Central memory CD4-positive, alpha-beta T cell (primary cell): ENCODE data around the gene ABHD17B.
A peak's percentile ranks its signal among the peaks of the same experiment; 100 is the strongest.
"Not testable (repeated sequence)": the region's sequence is repeated elsewhere in the genome, so short reads cannot be mapped to it uniquely, and the experiment has no call there.

Source experiments
- DNase-seq: peaks from one replicate; pipeline ENCODE4 v3.0.0; 2022

ABHD17B gene

DNA sequence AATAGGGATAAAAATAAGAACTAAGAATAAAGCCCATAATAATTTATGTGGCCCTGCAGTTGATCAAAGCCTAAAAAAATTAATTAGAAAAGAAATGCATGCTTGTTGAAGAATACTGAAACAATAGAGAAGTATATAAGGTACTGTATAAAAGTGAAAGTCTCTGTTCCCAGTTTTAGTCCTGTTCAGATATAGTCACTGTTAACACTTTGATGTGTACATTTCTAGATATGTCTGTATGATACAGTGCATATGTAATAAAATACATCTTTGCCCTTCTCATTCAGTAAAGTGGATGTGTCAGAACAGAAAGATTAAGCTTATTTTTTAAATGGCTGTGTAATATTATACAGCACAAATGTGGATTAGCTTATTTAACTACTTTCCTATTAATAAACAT, 4.5 kb upstream of the ABHD17B start:
- DNase-seq = no peak

DNA sequence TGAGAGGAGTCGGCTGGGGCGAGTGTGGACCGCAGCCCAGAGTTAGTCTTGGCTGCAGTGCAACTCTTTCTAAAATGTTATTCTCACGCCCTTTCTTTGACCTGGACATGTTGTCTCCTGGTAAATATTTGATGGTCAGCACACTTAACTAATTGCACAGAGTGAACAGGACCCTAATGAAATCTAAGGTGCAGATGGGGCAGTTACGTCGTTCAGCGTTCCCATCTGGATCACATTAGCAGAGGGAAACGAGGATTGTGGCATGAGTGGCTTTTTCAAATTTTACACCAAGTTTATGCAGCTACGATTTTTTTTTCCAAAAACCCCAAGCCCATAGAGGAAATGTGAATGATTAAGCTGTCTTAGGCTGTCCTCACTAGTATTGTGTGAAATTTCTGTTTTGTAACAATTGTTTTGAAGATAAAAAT, 929 bp upstream of the ABHD17B start:
- no peak for DNase-seq

DNA sequence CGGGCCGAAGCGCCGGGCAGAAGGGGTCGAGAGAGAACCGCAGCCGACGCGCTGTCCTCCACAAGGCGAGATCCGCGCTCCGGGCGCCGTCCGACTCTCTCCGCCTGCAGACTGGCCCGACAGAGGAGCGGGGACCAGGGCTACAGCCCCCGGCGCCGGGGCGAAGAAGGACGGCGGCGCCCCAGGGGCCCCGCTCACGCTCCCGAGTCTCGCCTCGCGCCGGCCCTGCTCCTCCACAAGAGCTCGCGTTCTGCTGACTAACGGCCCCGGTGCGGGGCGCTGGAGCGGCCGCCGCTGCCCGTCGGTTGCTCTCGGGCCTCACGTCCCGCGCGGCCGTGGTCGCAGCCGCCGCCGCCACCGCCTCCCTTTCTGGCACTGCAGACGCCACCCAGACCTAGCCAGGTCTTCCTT, 338 bp downstream of the ABHD17B start:
- no peak for DNase-seq

DNA sequence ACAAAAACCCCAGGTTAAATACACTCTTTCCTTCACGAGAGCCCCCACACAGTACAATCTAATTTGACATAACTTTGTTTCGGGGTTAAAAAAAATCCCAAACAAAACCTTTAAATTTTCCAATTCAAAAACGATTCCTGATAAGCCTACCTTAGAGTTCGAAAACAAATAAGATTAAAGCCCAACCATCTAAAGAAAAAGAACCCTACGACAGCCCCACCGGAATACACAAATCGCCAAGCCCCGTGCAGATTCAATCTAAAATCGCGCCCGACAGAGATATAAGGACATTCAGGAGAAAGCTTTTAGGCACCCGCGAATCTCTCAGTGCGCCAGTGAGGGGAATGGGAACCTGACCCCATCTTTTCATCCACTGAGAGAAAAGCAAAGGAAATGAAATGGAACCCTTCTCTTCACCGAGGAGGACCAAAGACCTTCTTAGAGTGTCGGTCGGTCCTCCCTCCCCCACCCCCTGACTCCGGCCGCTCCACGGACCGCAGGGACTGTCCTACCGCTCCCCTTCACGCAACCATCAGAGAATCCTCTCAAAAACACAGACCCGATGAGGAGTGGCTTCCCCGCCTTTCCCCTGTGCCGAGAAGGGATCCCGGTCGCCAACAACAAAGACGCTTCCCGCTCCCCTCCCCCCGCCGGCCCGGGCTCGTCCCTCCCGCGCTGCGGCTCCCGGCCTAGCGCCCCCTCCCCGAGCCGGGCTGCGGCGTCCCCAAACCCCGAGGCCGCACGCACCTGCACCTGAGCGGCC, 925 bp downstream of the ABHD17B start:
- DNase-seq = peak; percentile 12

GRCh38 chr9:71908825-71909224, 2.2 kb downstream of the ABHD17B start:
- no peak for DNase-seq

DNA sequence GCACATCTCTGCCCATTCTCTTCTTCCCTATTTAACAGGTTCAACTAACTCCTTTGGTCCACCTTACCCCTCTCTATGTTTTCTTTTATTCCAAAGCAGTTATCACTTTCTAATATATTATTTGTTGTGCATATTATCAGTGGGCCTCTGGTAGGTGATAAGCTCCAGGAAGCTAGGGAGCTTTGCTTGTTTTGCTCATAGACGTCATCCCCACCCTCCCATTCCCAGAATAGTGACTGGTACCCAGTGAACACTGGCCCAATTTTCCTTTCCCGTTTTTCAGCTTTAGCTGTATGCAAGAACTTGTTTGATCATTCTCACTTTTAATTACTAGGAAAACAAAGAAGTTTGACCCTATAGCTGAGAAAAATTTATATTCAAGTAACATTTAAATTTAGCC, 6.9 kb downstream of the ABHD17B start:
- DNase-seq = no peak

DNA sequence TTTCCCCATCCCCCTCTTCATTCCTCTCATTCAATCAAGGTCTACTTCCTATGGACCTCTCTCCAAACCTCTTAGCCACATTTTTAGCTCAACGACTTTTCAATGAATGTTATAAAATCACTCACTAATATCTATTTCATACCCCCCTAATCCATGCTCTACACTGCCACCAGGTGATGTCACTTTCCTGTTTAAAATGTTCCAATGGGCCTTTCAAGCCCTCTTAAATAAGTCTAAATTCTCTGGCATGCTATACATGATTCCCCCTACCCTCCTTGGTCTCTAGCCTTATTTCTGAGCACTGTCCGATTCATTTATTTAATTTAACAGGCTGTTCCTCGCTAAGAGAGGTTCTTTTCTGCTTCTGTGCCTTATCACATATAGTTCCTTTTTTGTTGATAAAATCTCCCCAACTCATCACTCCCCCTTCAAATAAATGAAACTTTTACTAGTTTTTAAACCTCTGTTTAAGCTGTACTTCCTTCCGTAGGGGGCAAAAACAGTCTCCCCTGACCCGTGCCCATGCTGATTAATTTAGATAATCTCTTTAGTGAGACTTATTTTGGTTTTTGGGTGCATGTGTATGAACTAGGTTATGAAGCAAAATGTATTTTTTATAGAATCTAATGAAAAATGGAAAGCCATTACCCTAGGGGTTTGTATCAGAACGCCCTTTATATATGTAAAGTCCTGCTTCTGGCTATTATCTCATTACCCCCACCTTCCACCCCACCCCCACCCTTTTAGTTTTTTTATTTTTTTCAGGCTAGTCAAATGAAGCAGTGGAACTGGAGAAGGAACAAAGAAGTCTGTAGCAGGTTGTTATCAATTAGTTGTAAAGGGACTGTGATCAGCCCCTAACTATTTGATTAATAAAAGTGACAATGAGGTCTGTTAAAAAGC, 9.0 kb downstream of the ABHD17B start:
- no peak for DNase-seq

DNA sequence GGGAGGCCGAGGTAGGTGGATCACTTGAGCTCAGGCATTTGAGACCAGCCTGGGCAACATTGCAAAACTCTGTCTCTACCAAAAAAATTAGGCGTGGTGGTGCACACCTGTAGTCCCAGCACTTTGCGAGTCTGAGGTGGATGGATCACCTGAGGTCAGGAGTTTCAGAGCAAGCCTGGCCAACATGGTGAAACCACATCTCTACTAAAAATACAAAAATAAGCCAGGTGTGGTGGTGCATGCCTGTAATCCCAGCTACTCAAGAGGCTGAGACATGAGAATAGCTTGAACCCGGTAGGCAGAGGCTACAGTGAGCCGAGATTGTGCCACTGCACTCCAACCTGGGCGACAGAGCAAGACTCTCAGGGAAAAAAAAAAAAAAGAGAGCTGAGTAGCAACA, 12.2 kb downstream of the ABHD17B start:
- not testable (repeated sequence) for DNase-seq

DNA sequence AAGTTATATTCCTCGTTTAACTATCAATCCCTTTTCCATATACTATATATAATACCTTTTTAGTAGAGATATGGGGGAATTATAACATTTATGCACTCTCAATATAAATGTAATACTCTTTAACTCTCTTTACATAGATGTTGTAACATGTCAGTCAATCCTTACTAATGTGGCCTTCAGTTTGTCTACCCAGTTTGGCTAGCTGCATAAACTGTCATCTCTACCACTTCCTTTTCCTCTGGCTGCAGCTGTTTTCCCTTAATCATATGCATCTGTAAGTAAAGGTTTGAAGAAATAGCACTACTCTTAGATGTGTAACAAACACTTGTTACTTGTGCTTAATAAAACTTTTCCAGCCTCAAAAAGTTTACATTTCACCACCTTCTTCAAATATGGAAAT, 13.4 kb downstream of the ABHD17B start:
- peak; percentile 14 for DNase-seq

- no peak for DNase-seq
Measured at GRCh38 chr9:71896761-71897160, 14.2 kb downstream of the ABHD17B start.

GRCh38 chr9:71895955-71896354, 15.0 kb downstream of the ABHD17B start:
- no peak for DNase-seq

GRCh38 chr9:71895117-71895516, 15.9 kb downstream of the ABHD17B start:
- no peak for DNase-seq

DNA sequence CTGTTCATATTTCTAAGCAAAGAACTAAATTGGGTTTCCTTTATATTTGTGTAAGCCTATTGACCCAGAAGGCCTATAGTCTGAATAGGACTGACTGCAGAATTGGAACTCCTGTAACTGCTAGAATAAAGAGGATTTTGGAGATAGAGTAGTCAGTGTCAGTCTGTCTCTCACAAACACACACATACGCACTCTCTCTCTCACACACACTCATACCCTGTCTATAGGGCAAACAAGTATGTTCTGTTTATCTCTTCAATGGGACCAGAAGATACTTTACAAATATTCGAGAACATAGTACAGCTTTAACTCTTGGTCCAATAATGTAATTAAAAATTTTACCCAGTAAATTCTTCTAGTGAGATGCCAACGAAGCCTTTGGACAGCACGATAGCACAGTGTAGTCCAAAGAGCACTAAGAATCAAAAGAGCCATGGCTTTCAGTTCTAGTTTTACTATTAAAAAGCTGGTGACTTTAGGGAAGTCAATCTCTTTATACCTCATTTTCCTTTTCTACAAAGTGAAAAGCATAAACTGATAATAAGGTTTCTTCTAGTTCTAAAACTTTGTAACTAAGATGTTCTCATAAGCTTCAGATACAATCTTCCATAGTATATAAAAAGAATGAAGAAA, 19.3 kb downstream of the ABHD17B start:
- no peak for DNase-seq

DNA sequence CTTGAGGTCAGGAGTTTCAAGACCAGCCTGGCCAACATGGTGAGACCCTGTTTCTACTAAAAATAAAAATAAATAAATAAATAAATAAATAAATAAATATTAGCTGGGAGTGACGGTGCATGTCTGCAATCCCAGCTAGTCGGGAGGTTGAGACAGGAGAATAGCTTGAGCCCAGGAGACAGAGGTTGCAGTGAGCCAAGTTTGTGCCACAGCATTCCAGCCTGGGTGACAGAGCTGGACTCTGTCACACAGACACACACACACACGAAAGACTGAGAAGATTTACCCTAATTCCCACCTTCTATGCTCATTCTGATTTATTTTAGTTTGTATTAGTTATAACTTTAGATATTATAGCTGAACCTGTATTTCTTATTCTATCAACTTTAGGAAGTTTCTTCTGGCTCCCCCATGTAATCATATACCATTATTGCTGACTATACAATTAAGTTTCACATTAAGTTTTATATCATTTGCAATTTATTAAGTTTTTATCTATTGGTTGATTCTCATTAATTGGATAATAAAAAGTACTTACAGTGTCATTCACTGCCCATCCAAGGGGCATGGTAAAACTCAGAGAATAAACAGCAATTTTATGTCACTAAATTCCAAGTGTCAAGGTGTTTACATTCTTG, 20.8 kb downstream of the ABHD17B start:
- DNase-seq = no peak

DNA sequence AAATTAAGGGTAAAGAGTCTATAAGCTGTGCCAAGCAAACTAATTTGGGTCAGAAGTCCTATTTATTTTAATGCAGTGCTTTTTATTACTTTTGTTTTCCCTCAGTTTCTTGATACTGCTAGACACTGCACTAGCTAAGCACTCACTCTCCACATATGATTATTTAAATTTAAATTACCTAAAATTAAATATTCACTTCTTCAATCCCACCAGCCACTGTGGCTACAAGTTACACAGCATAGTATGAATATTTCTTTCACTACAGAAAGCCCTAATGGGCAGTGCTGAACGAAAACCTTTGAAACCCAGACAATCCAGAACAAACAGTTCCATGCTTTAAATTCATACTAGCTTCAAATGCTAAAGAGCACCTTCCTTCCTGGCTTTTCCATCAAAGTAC, 23.6 kb downstream of the ABHD17B start:
- no peak for DNase-seq

GRCh38 chr9:71886541-71886940, 24.5 kb downstream of the ABHD17B start:
- no peak for DNase-seq

- DNase-seq = no peak
Measured at GRCh38 chr9:71886015-71886414, 25.0 kb downstream of the ABHD17B start.

GRCh38 chr9:71885467-71885866, 25.5 kb downstream of the ABHD17B start:
- no peak for DNase-seq

DNA sequence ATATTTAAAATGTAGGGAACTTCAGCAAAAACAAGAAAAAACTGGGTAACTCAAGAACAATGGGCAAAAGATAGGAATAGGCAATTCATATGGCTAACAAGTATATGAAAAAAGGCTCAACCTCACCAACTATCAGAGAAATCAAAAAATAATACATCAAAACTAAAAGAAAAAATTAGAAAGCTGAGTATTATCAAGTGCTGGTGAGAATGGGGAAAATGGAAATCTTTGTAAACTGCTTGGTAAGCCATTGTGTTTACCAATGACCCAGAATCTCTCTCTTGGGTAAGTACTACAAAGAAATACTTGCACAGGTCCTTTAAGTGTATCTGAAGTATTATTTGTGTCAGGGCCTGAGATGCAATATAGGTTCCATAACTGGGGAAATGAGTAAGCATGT, 27.0 kb downstream of the ABHD17B start:
- no peak for DNase-seq

DNA sequence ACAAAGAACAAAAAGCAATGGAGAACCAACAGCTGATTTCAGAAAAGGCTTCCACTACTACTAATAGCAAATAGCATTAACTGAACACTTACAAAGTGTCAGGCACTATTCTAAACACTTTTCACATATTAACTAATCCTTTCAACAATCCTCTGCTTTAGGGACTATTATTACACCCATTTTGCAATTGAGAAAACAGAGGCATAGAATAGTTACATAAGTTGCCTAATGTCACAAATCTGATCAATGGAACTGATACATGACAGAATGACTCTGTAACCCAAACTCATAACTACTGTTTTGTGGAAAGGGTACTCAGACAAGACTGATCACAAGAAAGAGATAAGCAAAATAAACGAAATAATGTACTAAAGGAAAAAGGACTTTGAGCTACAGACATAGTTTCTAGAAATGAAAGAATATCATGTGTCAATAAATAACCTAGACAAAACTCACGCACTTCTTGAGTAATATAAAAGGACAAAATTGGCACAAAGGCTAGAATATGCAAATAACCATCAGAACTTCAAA, 31.3 kb downstream of the ABHD17B start:
- no peak for DNase-seq

DNA sequence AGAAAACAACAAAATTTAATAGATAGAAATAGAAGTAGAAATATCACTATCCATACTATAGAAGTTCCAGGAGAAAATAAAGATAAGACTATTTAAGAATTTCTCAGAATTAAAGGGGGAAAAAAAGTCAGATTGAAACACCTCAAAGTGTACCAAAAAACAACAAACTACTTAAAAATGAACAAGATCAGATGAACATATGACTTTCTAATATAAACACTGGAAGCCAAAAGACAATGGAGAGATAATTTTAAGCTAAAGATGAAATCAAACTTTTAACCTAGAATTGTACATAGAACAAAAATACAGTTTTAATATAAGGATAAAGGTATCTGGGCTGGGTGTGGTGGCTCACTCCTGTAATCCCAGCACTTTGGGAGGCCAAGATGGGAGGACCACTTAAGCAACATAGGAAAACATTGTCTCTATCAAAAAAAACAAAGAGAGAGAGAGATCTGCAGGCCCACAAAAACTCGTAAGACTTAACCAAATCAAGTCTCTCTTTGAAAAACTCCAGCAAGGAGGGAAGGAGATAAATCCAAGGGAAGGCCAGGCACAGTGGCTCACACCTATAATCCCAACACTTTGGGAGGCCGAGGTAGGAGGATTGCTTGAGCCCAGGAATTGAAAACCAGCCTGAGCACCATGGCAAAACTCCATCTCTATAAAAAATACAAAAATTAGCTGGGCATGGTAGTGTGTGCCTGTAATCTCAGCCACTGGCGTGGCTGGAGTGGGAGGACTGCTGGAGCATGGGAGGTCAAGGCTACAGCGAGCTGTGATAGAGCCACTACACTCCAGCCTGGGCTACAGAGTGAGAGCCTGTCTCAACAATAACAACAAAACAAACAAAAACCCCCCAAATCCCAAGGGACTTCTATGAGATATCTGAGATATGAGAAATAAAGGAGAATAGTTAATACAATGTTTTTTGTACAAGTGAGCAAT, 32.4 kb downstream of the ABHD17B start:
- no peak for DNase-seq

DNA sequence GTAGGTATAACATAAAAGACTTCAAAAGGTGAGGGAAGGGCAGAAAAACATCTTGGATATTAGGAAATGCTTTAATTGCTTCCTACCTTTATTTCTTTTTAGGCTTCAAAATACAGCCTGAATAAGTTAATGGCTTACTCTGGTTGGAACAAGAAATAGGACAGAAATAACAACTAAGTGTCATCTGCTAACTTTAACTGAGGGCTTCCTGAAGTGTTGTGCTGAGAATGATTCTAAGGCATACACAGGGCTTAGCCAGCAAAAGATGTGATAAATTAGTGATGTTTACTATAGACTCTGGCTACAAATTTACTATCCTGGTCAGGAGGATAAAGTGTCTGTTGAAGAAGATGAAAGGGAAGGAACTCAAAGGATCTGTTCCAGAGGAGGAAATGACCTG, 34.2 kb downstream of the ABHD17B start:
- no peak for DNase-seq
